SK-N-DZ (cell line): ENCODE measurements around the gene LAPTM5. TPM values are rescaled to one million over a fixed set of nuclear protein-coding genes. Genes with fewer than 3 reads are reported as not detected.
"Not testable (repeated sequence)": the region's sequence is repeated elsewhere in the genome, so short reads cannot be mapped to it uniquely, and the experiment has no call there.

Source experiments
- DNase-seq: peaks from one replicate; pipeline ENCODE4 v3.0.0-alpha.2; 2015; ENCODE audit warnings: low spot score
- polyA plus RNA-seq, 2 experiments: library from polyadenylated mRNA; depleted of rRNA; stranded (reverse); fragments of >200 nt; gene quantifications; 2 replicates each; pipeline ENCODE4 v1.2.3, GENCODE V29; 2014

LAPTM5 gene, protein sequence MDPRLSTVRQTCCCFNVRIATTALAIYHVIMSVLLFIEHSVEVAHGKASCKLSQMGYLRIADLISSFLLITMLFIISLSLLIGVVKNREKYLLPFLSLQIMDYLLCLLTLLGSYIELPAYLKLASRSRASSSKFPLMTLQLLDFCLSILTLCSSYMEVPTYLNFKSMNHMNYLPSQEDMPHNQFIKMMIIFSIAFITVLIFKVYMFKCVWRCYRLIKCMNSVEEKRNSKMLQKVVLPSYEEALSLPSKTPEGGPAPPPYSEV
- polyA plus RNA-seq (2014; cell fraction: cytosol; rRNA removed): not detected in 2 replicates
- not detected in 2 replicates for polyA plus RNA-seq (2014; cell fraction: nucleus; rRNA removed)

DNA sequence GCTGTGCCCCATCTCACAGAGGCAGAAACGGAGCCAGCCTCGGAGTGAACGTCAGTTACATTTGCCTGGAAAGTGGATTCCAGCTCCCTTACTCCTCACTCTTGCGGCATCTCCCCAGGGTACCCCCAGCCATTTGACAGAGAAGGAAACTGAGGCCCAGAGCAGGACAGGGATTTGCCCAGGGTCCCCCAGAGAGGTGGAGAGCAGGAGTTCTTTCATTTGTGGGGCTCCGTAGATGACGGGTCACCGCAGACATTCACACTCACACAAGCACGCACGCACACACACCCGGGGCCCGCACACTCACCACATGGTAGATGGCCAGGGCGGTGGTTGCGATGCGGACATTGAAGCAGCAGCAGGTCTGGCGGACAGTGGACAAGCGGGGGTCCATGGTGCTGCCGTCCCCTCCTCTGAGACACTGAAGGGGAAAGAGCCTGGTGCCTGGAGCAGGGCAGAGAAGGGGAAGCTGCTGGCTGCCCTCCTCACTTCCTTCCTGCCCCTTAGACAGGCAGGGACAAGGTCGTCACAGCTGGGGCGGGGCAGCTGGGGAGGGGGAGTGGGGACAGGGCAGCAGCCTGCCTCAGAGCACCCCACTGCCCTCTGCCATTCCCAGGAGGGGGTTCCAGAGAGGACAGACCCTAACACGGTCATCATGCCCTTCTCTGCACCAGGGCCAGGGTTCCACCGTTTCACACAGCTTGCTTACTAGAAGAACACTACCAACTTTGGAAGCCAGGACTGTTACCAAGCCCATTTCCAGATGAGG, at the start of gene LAPTM5:
Gene LAPTM5, minus strand, starts transcription at position 423 of the 769 bp plus-strand sequence. Its CDS starts 29 bp downstream, at position 394.
- DNase-seq: no peak

DNA sequence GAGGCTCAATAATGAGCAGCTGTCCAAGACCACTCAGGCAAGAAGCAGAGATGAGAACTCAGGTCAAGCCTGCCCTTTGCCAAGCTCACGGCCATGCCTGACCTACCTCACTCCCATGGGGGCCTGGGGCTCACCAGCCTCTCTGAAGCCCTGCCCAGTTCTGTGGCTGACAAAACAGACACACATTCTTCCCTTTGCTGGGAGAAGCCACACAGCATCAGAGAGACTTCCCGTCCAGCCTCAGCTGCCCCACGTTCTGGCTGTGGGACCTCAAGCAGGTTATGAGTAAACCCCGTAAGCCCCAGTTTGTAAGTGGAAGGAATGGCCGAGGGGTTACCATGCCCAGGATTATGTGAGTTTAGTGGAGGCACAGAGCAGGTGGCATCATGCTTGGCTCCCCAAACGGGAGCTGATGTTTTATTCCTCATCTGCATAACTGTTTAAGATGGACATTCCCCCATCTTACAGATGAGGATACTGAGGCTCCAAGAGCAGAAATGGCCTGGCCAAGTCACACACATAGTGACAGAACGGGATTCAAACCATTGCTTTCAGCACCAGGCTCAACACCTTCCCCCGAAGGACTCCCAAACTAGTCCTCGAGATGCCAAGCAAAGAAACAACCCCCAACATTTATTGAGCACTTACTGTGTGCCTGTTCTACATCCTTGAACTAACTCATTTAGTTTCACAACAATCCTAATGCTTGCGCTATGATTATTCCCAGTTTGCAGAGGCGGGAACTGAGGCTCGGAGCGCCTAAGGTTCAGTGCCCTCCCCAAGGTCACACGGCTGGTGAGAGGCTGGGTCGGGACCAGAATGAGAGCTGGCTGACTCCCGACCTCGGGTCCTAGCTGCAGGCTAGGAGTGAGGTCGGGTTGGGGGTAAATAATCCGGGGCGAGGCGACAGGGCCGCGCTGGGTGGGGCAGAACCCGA, 49.1 kb upstream of the LAPTM5 start:
- no peak for DNase-seq

DNA sequence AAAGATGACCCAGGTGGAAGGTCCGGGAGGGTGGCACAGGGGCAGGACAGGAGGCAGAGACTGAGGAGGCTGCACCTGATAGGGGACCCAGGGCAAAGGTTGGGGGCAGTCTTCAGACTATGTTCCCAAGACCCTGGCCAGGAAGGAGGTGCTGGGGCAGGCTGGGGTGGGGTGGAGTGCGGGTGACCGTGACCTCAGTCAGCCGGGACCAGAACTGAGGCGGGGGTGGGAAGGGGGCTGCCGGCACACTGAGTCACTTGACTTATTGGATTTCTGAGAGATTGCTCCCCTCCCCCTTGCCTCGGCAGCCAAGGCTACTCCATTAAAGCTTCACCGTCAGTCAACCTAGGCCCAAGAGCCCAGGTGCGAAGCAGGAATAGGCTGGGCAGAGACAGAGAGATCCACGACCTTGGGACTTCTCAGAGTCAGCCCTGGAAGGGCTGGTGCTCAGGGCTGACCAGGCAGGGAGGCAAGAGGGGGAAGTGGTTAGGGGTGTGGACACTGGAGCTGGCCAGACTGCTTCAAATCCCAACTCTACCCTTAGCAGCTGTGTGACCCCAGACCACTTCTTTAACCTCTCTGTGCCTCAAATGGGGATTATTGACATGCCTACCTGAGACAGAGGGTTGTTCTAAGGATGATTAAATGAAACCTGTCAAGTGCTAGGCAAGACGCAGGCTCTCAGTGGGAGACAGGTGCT, 47.9 kb upstream of the LAPTM5 start:
- no peak for DNase-seq

DNA sequence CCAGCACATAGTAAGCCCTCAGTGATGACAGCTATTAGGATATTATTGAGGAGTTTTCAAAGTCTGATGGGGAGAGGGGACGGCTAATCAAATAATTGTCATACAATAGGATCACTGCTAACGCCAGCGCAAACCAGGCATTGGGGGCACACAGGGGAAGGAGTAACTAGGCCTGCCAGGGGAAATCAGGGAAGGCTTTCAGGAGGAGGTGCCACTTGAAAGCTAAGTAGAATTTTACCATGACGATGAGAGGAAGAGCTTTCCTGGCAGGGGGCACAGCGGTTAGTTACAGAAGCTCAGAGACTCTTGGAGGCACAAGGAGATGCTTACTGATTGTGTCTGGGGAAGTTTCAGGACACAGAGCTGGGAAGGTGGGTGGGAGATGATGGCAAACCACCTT, 47.2 kb upstream of the LAPTM5 start:
- DNase-seq: no peak

DNA sequence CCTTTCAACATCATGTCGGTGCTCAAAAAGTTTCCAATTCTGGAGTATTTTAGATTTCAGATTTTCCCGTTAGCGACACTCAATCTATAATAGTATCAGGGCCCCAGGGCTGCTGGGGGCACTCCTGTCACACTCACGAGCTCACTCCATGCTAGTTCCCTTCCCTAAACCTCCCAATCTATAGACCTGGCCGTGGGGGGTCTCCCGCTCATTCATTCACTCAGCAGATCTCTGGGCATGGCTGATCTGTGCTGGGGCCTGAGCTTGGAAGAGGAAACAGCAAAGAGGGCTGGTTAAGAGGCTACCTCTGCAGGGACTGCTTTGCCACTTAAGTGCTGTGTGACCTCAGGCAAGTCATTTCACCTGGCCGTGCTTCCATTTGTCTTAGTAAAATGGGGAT, 46.8 kb upstream of the LAPTM5 start:
- DNase-seq: no peak

GRCh38 chr1:30803562-30803961, 46.0 kb upstream of the LAPTM5 start:
- DNase-seq: no peak

- peak; percentile 54 for DNase-seq
These were observed 44.2 kb upstream of the LAPTM5 start for GRCh38 chr1:30801771-30802198.

DNA sequence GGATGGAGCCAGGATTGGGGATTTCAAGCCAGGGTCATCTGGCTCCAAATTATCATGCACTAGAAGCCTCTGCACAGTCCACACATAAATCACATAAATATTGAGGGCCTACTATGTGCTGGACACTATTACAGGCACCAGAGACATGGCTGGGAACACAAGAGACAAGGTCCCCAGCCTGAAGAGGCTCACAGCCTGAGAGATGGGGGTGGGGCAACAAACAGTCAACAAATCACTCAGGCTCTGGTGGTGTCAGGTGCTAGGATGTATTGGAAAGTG, 41.6 kb upstream of the LAPTM5 start:
- DNase-seq: no peak

- no peak for DNase-seq
These were observed 41.0 kb upstream of the LAPTM5 start for GRCh38 chr1:30798389-30799232.

GRCh38 chr1:30795026-30795425, 37.5 kb upstream of the LAPTM5 start:
- DNase-seq: no peak

- no peak for DNase-seq
These were observed 36.7 kb upstream of the LAPTM5 start for GRCh38 chr1:30794260-30794659.

DNA sequence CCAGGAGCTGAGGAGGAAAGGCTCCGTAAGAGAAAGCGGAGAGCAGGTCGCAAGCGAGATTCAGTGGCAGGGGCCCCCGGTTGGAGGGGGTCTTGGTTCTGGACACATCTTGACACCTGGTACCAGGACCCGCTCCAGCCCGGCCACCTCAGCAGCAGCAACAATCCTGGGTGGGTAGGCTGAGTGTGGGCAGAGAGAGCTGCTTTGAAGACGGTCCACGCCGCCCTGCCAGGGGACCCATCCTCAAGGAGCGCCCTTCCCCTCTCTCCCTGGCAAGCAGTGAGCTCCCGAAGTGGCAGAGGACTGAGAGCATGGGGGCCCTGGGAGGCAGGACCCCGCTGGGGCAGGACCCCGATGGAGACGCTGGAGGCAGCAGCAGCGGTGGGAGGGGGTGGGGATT, 35.6 kb upstream of the LAPTM5 start:
- DNase-seq: no peak

GRCh38 chr1:30791868-30792267, 34.3 kb upstream of the LAPTM5 start:
- no peak for DNase-seq

- DNase-seq: no peak
These were observed 33.5 kb upstream of the LAPTM5 start for GRCh38 chr1:30790850-30791778.

GRCh38 chr1:30790256-30790525, 32.6 kb upstream of the LAPTM5 start:
- not testable (repeated sequence) for DNase-seq

- DNase-seq: no peak
These were observed 32.0 kb upstream of the LAPTM5 start for GRCh38 chr1:30789388-30790255.

GRCh38 chr1:30788580-30789387, 31.2 kb upstream of the LAPTM5 start:
- no peak for DNase-seq
